Retinal pigment epithelial cell (primary cell): ENCODE results near the gene CACNA1G.

Source experiments
- DNase-seq: peaks from one replicate; pipeline ENCODE4 v3.0.0-alpha.2; 2010; ENCODE audit warnings: low read depth
- H3K4me3 ChIP-seq: 2 replicates; pipeline ENCODE4 v1.5.1; 2011; ENCODE audit warnings: mild to moderate bottlenecking, low read length, control low read depth, moderate library complexity
- TF ChIP-seq, protein P1 (sequence below): conservative IDR thresholded peaks from 2 replicates; pipeline ENCODE4 v1.5.1; 2011; ENCODE audit warnings: low read depth, low read length, control low read depth, inconsistent platforms

Gene CACNA1G

GRCh38 chr17:50667259-50668024, 106.9 kb downstream of the CACNA1G start:
- no peak overlapping the region for H3K4me3 ChIP-seq
- DNase-seq: no peak
- TF ChIP-seq, protein P1, sequence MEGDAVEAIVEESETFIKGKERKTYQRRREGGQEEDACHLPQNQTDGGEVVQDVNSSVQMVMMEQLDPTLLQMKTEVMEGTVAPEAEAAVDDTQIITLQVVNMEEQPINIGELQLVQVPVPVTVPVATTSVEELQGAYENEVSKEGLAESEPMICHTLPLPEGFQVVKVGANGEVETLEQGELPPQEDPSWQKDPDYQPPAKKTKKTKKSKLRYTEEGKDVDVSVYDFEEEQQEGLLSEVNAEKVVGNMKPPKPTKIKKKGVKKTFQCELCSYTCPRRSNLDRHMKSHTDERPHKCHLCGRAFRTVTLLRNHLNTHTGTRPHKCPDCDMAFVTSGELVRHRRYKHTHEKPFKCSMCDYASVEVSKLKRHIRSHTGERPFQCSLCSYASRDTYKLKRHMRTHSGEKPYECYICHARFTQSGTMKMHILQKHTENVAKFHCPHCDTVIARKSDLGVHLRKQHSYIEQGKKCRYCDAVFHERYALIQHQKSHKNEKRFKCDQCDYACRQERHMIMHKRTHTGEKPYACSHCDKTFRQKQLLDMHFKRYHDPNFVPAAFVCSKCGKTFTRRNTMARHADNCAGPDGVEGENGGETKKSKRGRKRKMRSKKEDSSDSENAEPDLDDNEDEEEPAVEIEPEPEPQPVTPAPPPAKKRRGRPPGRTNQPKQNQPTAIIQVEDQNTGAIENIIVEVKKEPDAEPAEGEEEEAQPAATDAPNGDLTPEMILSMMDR: no peak

- TF ChIP-seq, protein P1: no peak
- DNase-seq: no peak
- H3K4me3 ChIP-seq: no peak overlapping the region
Measured at GRCh38 chr17:50668025-50668837, 107.7 kb downstream of the CACNA1G start.

GRCh38 chr17:50668838-50669581, 108.5 kb downstream of the CACNA1G start:
- no peak for DNase-seq
- TF ChIP-seq, protein P1: no peak
- H3K4me3 ChIP-seq: no peak overlapping the region

GRCh38 chr17:50672071-50672470, 111.6 kb downstream of the CACNA1G start:
- TF ChIP-seq, protein P1: no peak
- no peak for DNase-seq
- H3K4me3 ChIP-seq: no peak overlapping the region

- no peak for DNase-seq
- TF ChIP-seq, protein P1: no peak
- no peak overlapping the region for H3K4me3 ChIP-seq
Measured at GRCh38 chr17:50672831-50673551, 112.5 kb downstream of the CACNA1G start.

DNA sequence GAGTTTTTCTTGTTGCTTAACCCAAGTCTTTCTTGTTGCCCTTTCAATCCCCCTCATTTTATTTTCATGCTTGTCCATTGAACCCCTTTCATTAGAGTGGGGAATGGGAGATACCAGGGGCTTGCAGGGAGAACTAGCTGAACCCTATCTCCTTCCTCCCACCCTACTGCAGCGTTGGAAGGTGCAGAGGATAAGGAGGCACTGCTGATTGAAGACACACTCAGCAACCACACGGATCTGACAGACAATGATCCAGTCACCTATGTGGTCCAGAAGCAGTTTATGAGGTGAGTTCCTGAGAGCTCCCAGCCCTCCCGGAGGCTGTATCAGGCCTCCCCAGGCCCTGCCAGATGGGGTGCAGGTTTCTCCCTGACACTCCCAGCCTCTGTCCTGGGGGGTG, 114.7 kb downstream of the CACNA1G start:
- DNase-seq: no peak
- H3K4me3 ChIP-seq: no peak overlapping the region
- TF ChIP-seq, protein P1: no peak
